ENCODE data around the gene DEFB132. TPM values are rescaled to one million over a fixed set of nuclear protein-coding genes. Genes with fewer than 3 reads are reported as not detected.

The DEFB132 gene
- total RNA-seq, 1 donor: not detected

Other genes starting within 250 kb of the DEFB132 start
- not detected in 2 replicates for gene DEFB125, start 170.1 kb upstream of the DEFB132 start, total RNA-seq (ENCODE audit: low replicate concordance)
- not detected in 2 replicates for gene DEFB126, start 115.1 kb upstream of the DEFB132 start, total RNA-seq (ENCODE audit: low replicate concordance)
- gene DEFB127, start 100.3 kb upstream of the DEFB132 start, total RNA-seq (ENCODE audit: low replicate concordance): not detected in 2 replicates
- gene DEFB128, start 68.0 kb upstream of the DEFB132 start, total RNA-seq (ENCODE audit: low replicate concordance): not detected in 2 replicates
- not detected in 2 replicates for gene DEFB129, start 30.5 kb upstream of the DEFB132 start, total RNA-seq (ENCODE audit: low replicate concordance)
- gene C20orf96, start 33.0 kb downstream of the DEFB132 start, total RNA-seq (ENCODE audit: low replicate concordance): 0.98 and 2.4 TPM in 2 replicates
- 11.6 and 16.2 TPM in 2 replicates for gene ZCCHC3, start 39.8 kb downstream of the DEFB132 start, total RNA-seq (ENCODE audit: low replicate concordance)
- 7.7 and 15.9 TPM in 2 replicates for gene SOX12, start 67.8 kb downstream of the DEFB132 start, total RNA-seq (ENCODE audit: low replicate concordance)
- 34.2 and 50.9 TPM in 2 replicates for gene NRSN2, start 89.4 kb downstream of the DEFB132 start, total RNA-seq (ENCODE audit: low replicate concordance)
- gene TRIB3, start 123.0 kb downstream of the DEFB132 start, total RNA-seq (ENCODE audit: low replicate concordance): 71.0 and 72.8 TPM in 2 replicates
- gene RBCK1, start 150.6 kb downstream of the DEFB132 start, total RNA-seq (ENCODE audit: low replicate concordance): 60.7 and 75.3 TPM in 2 replicates
- gene TBC1D20, start 204.8 kb downstream of the DEFB132 start, total RNA-seq (ENCODE audit: low replicate concordance): 27.1 and 34.4 TPM in 2 replicates

Data from fibroblast of the aortic adventitia (primary cell).